ENCODE results near the gene MBOAT7.
"Not testable (repeated sequence)": the region's sequence is repeated elsewhere in the genome, so short reads cannot be mapped to it uniquely, and the experiment has no call there.

The MBOAT7 gene

DNA sequence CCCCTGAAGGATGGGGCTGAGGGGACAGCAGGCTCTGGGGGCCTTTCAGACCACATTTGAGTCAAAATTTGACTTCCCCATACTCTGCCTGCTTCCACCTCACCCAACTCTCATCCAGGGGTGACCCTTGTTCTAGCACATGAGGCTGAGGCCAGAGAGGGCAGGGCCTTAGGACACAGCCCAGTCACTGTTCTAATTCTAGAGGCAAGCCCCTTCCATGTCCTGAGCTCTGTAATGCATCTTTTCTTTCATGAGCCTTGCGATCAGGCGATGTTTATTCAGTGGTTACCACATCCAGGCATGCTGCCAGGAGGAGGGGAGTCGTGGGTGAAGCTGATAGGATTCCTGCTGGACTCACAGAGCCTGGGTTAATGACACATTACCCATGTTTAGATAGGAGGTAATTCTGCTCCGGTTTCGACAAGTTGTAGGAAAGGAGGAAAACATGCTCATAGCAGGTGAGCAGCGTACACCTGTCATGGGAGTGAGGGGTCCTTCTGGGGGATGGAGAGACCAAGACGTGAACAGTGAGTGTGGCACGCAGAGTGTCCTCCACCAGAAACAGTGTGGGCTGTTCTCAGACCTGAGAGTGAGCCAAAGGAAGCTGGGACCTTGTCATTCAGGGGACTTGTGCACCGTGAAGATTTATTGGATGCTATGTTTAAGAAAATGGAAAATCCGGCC is 20.6 kb upstream of the MBOAT7 start:
- TF ChIP-seq, protein P1, sequence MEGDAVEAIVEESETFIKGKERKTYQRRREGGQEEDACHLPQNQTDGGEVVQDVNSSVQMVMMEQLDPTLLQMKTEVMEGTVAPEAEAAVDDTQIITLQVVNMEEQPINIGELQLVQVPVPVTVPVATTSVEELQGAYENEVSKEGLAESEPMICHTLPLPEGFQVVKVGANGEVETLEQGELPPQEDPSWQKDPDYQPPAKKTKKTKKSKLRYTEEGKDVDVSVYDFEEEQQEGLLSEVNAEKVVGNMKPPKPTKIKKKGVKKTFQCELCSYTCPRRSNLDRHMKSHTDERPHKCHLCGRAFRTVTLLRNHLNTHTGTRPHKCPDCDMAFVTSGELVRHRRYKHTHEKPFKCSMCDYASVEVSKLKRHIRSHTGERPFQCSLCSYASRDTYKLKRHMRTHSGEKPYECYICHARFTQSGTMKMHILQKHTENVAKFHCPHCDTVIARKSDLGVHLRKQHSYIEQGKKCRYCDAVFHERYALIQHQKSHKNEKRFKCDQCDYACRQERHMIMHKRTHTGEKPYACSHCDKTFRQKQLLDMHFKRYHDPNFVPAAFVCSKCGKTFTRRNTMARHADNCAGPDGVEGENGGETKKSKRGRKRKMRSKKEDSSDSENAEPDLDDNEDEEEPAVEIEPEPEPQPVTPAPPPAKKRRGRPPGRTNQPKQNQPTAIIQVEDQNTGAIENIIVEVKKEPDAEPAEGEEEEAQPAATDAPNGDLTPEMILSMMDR (conservative IDR thresholded peaks at IDR 0.05; ENCODE audit: low read depth): no peak
- CTCF ChIA-PET: no interaction called here
- POLR2A ChIA-PET (ENCODE audit: low non-redundant PET): interaction anchor here (0.7 kb wide), 1 partner anchor 9 kb away, joined by 3 read pairs; the partner anchor contains the start of gene RPS9

DNA sequence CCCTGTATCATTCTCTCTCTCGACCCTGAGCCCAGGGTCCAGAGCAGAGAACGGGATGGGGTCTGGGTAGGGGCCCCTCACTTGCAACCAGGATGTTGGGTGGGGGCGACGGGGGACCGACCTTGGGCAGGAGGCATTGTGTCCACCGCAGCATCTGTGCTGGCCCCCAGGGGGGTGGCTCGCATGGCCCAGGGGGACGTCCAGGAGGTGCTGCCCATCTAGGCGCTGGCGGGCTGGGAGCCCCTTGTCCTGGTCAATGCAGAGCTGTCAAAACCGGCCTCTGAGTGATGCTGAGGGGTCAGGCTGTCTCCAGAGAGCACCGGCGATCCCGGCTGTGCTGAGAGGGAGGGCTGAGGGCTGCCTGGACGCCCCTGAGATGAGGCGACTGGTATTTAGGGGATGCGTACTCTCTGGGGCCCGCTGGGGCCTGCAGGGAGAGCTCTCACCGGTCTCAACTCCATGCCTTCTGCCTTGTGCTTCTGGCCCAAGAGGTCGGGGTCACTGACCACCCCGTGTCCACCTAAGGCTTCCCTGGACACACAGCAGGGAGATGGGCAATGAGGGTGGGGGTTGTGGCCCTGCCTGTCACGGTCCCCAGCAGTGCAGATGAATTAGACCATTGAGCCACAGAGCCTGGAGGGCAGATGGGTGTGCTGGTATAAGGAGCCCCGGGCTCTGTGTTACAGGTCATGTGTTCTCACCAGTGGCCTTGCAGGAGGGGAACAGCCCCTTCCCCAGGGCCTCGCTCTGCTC is 19.9 kb upstream of the MBOAT7 start:
- POLR2A ChIA-PET (ENCODE audit: low non-redundant PET): no interaction called here
- no peak for DNase-seq (ENCODE audit: low spot score)
- CTCF ChIA-PET: no interaction called here

More for the DNA sequence above, 20.6 kb upstream of the MBOAT7 start:
- H3K27ac ChIP-seq: peak overlapping the region; percentile 85
- DNase-seq (ENCODE audit: low spot score): peak; percentile 92

DNA sequence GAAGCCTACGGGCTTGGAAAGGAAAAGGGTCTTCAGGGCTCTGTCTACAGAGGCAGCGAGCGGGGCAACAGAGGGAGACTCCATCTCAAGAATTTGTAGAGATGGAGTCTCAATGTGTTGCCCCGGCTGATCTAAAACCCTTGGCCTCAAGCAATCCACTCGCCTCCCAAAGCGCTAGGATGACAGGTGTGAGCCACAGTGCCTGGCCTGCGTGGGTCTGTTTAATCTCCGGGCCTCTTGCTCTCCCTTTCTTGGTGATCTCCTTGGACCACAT is 19.3 kb upstream of the MBOAT7 start:
- no peak for DNase-seq (ENCODE audit: low spot score)
- TF ChIP-seq, protein P1 (conservative IDR thresholded peaks at IDR 0.05; ENCODE audit: low read depth): no peak
- ChIA-PET POLR2A (ENCODE audit: low non-redundant PET) (no interaction called here), CTCF (no interaction called here)
- H3K27ac ChIP-seq: peak overlapping the region; percentile 85

More for the DNA sequence above, 19.9 kb upstream of the MBOAT7 start:
- TF ChIP-seq, protein P1 (conservative IDR thresholded peaks at IDR 0.05; ENCODE audit: low read depth): no peak
- peak overlapping the region; percentile 85 for H3K27ac ChIP-seq

DNA sequence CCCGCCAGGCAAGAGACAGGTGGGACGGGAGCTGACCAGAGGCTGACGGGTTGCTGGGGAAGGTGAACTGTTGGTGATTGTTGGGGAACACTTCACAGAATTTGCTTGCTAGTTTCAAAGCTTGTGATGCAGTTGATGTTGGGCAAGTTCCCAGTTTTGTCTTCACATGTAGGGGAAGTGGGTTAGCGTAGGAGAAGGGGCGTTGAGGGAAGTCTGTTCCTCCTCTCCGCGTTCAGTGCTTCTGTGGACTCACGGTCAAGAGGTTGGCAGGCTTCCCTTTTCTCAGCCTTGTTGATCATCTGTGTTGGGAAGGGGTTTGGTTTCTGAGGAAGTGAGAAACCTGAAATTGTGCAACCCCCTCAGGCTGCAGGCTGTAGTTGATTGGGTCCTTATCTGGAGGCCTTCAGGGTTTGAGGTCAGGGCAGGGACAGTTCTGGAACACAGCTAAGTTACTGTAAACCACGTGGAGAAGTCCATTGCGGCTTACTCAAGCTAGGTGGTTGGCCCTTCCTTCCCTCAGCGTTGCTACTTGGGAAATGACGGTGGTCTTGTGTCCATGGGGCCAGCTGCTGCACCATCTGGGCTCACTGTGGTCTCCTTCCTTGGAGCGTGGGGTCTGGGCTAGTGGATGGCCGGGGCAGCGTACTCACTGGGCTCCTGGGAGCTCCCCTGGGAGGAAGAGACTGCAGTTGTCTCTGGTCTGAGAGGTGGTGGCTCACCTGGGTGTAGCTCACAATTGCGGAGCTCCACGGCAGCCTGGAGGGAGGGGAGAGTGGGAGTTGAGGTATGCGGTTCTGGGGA is 18.8 kb upstream of the MBOAT7 start:
- no peak for DNase-seq (ENCODE audit: low spot score)
- TF ChIP-seq, protein P1 (conservative IDR thresholded peaks at IDR 0.05; ENCODE audit: low read depth): no peak
- H3K27ac ChIP-seq: peak overlapping the region; percentile 85
- ChIA-PET CTCF (no interaction called here), POLR2A (ENCODE audit: low non-redundant PET) (no interaction called here)

DNA sequence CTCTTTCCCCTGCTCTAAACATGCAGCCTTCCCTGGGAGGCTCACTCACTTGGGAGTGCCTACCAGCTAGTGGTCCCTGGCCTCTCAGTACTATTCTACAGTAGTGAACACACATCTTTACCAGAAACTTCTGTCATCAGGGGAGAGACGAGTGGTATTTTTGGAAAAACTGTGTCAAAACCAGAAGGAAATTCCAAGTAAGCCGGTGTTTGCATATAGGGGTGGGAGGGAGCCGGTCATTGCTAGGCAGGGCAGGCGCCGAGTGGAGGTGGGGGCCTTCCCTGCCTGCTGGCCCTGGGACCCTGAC is 18.2 kb upstream of the MBOAT7 start:
- CTCF ChIA-PET: no interaction called here
- H3K27ac ChIP-seq: peak overlapping the region; percentile 85

DNA sequence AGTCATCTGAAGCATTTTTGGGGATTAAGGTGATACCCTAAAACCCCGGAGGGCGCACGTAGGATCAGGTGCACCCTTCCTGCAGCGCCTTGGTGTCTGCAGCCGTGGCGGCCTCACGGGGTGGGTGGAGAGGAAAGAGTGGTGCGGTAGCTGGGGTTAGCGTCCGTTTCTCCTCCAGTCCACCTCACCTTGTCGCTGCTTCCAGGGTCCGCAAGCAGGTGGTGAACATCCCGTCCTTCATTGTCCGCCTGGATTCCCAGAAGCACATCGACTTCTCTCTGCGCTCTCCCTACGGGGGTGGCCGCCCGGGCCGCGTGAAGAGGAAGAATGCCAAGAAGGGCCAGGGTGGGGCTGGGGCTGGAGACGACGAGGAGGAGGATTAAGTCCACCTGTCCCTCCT is 17.8 kb upstream of the MBOAT7 start:
- H3K27ac ChIP-seq: peak overlapping the region; percentile 85
- DNase-seq (ENCODE audit: low spot score); POLR2A ChIA-PET (ENCODE audit: low non-redundant PET); CTCF ChIA-PET: not testable (repeated sequence)

More for the DNA sequence above, 18.2 kb upstream of the MBOAT7 start:
- DNase-seq (ENCODE audit: low spot score): no peak
- TF ChIP-seq, protein P1 (conservative IDR thresholded peaks at IDR 0.05; ENCODE audit: low read depth): no peak
- POLR2A ChIA-PET (ENCODE audit: low non-redundant PET): no interaction called here

DNA sequence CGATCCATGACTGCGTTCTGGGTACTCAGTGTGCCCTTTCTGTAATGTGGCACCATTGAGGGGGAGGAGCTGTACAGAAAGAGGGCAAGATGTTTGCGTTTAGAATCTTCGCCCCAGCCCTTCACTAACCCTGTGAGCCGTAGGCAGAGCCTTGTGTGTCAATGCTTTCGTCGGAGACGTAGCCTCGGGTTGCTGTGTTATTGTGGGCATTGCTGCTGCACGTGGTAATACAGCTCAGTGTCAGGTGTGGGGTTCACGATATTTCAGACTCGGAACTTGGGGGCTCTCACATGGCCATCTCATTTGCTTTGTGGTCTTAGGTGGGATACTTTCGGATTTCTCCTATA is 17.4 kb upstream of the MBOAT7 start:
- POLR2A ChIA-PET (ENCODE audit: low non-redundant PET): no interaction called here

More for the DNA sequence above, 17.4 kb upstream of the MBOAT7 start:
- TF ChIP-seq, protein P1 (conservative IDR thresholded peaks at IDR 0.05; ENCODE audit: low read depth): no peak
- DNase-seq (ENCODE audit: low spot score): no peak
- H3K27ac ChIP-seq: peak overlapping the region; percentile 85
- CTCF ChIA-PET: interaction anchor here (0.6 kb wide), 1 partner anchor 86 kb away, joined by 3 read pairs; no protein-coding TSS in a partner anchor

All from RWPE1 (cell line).